NCI-H460 (cell line): ENCODE data around the gene CARD16. TPM values are rescaled to one million over a fixed set of nuclear protein-coding genes. Genes with fewer than 3 reads are reported as not detected.

ENCODE experiments used
- DNase-seq: peaks from one replicate; pipeline ENCODE4 v3.0.0-alpha.2; 2016; ENCODE audit warnings: low read depth; ENCODE audit errors: extremely low read depth
- total RNA-seq: library from RNA; depleted of rRNA; stranded (reverse); fragments of >200 nt; shearing (Covaris generic); gene quantifications from 2 replicates; pipeline ENCODE4 v1.2.3, GENCODE V29; 2014; rRNA removed

Gene CARD16
- total RNA-seq, 1 experiment from 2014 or later: not detected

DNA sequence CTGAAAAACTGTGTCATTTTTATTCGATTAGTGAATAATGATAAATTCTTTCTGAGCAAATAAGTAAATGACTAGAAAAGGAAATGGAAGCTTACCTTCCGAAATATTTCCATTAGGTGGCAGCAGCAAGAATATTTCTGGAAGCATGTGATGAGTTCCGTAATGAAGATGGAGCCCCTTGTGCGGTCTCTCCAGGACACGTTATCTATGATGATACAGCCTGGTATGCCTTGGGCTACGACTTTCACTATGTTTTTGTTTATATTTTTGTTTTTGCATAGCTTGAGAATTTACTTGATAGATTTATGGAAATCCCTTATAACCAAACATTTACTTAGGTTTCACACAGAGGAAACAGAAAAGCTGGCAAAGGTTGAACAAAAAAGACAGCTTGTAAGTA lies 47.8 kb downstream of the CARD16 start:
- DNase-seq: peak; percentile 54

DNA sequence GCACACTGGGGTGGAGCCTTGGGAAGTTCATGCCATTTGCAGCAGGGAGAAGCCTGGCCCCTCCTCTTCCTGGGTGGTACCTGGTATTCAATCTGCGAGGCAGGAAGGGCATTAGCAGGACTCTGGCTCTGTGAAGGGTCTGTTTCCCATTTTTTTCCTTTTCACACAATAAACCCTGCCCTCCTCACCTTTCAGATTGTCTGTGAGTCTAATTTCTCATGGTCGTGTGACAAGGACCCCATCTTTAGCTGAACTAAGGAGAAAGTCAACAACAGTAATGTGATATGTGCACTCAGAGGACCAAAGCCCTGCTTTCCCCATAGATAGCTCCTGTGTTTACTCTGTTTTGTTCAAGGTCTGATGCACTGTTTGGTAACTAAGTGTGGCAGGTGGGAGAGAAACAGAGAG lies 50.1 kb downstream of the CARD16 start:
- no peak for DNase-seq

DNA sequence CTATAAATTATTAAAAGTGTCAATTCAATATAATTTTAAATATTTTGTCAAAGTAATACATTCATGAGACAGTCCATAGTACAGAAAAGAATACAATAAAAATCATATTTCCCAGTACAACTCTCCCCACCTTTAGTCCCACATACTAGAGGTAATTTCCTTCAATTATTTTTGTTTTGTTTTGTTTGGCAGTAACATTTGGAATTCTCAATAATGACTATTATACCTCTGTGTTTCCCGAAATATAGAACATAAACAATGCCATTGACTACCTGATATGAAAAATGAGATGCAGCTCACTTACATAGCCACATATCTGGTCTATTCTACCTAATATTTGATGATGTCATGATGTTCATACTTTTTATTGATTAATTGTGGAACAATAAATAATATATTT lies 52.4 kb downstream of the CARD16 start:
- DNase-seq: no peak

DNA sequence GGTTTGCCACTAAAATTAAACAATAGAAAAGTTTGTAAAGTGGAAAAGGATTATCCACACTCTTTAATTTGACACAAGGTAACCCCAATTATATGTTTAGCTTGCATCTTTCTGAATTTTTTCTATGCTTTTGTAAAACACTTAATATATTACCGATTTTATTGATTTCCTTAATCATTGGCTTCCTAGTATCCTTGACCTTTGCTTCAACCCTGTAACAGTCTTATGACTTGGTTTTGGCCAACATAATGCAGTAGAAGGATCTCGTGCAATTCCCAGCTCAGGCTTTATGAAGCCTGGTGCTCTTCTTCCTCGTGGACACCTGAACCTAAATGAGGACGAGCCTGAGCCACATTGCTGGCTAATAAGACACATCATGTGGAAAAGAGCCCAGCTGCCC lies 53.1 kb downstream of the CARD16 start:
- DNase-seq: no peak

Other genes with a start within 250 kb of the CARD16 start
- gene CASP12, start 146.9 kb downstream of the CARD16 start, total RNA-seq: not detected in 2 replicates
- 146 and 150 TPM in 2 replicates for gene CASP4, start 76.8 kb downstream of the CARD16 start, total RNA-seq
- gene CASP5, start 22.2 kb downstream of the CARD16 start, total RNA-seq: 0.10 and 0.55 TPM in 2 replicates
- gene CASP1, start 10.2 kb downstream of the CARD16 start, total RNA-seq: 0.32 and 0.62 TPM in 2 replicates
- not detected in 2 replicates for gene CARD18, start 94.4 kb upstream of the CARD16 start, total RNA-seq